Panc1 (cell line): Measurements from ENCODE around the gene PEX5L. TPM values are rescaled to one million over a fixed set of nuclear protein-coding genes. Genes with fewer than 3 reads are reported as not detected.

Experiments used
- ATAC-seq: fragments of 200-7000 bp; cut with Tn5 transposase; 2 replicates; pipeline ENCODE4 v1.9.1; 2020; ENCODE audit warnings: mild to moderate bottlenecking, moderate library complexity
- BruUV-seq: library from RNA; stranded (reverse); fragments of 400-500 nt; replicated peaks from 2 replicates; lab custom pipeline; 2021; lab: Mats Ljungman, UMichigan
- CTCF ChIA-PET: fragments of 300-600 bp; sonication (Branson Sonifier 250); formaldehyde crosslinking; loops from one replicate; lab custom pipeline; 2022; ENCODE audit warnings: antibody characterized with exemption; lab: Charles Lee
- POLR2A ChIA-PET: fragments of 300-600 bp; sonication (Branson Sonifier 250); formaldehyde crosslinking; loops from one replicate; lab custom pipeline; 2022; ENCODE audit warnings: antibody characterized with exemption; lab: Charles Lee
- DNase-seq: peaks from one replicate; pipeline ENCODE4 v3.0.0-alpha.2; 2010; ENCODE audit warnings: low read depth, low spot score
- H3K27ac ChIP-seq: 2 replicates; pipeline ENCODE4 v1.5.1; 2011; ENCODE audit warnings: mild to moderate bottlenecking, low read length, inconsistent platforms
- H3K27me3 ChIP-seq: fragments of 200-500 bp; sonication (Bioruptor generic); 2 replicates; pipeline ENCODE4 v1.6.0; 2014; ENCODE audit warnings: low read length, inconsistent platforms; ENCODE audit not compliant: control insufficient read depth, insufficient read depth
- H3K36me3 ChIP-seq: fragments of 200-500 bp; sonication (Bioruptor generic); 2 replicates; pipeline ENCODE4 v1.5.1; 2014; ENCODE audit warnings: inconsistent platforms, mild to moderate bottlenecking, low read length, moderate library complexity; ENCODE audit not compliant: control insufficient read depth, insufficient read depth
- H3K4me1 ChIP-seq: 2 replicates; pipeline ENCODE4 v1.5.1; 2011; ENCODE audit warnings: inconsistent platforms, mild to moderate bottlenecking, low read length, moderate library complexity; ENCODE audit not compliant: control insufficient read depth, insufficient read depth
- H3K4me3 ChIP-seq, 2 experiments: 2 replicates each; pipeline ENCODE4 v1.5.1; 2011 to 2012; ENCODE audit warnings: low read depth in 2 of 2, low read length in 2 of 2, mild to moderate bottlenecking in 2 of 2, inconsistent platforms in 1 of 2, moderate library complexity in 1 of 2
- H3K9me3 ChIP-seq: fragments of 200-500 bp; sonication (Bioruptor generic); 2 replicates; pipeline ENCODE4 v1.5.1; 2014; ENCODE audit warnings: low read depth, mild to moderate bottlenecking, inconsistent platforms, low read length, moderate library complexity; ENCODE audit not compliant: control insufficient read depth, insufficient read depth
- CTCF ChIP-seq: fragments of 450-650 bp; IDR thresholded peaks from 2 replicates; pipeline ENCODE4 v1.5.1; 2017; ENCODE audit warnings: mild to moderate bottlenecking
- POLR2AphosphoS5 ChIP-seq: IDR thresholded peaks from 2 replicates; pipeline ENCODE4 v1.6.1; 2012; ENCODE audit warnings: mild to moderate bottlenecking, low read depth, low read length, moderate library complexity
- REST ChIP-seq, 2 experiments: IDR thresholded peaks; 2 replicates each; pipeline ENCODE4 v1.6.1; 2011 to 2012; ENCODE audit warnings: low read depth in 2 of 2, control low read depth in 1 of 2, low read length in 1 of 2, mild to moderate bottlenecking in 1 of 2, moderate library complexity in 1 of 2; ENCODE audit not compliant: insufficient read depth in 1 of 2
- SIN3A ChIP-seq: IDR thresholded peaks from 2 replicates; pipeline ENCODE4 v1.6.1; 2012; ENCODE audit warnings: low read depth, mild to moderate bottlenecking, low read length, moderate library complexity, borderline replicate concordance; ENCODE audit not compliant: insufficient read depth
- TCF7L2 ChIP-seq: IDR thresholded peaks from 2 replicates; pipeline ENCODE4 v1.6.1; 2011; ENCODE audit warnings: mild to moderate bottlenecking, low read depth, low read length, inconsistent platforms
- in situ Hi-C: cut with HindIII; loops from 2 replicates; pipeline ENCODE4 v1.10.0; 2016; ENCODE audit warnings: low sequenced_read_pairs, low pct_unique_long_range_greater_than_20kb
- intact Hi-C: fragments of 100-400 bp; cut with micrococcal nuclease; formaldehyde crosslinking; loops from one replicate; pipeline ENCODE4 v1.10.0; 2022; ENCODE audit not compliant: unreplicated experiment
- total RNA-seq: library from RNA; stranded (reverse); gene quantifications from one replicate; pipeline ENCODE4 v1.2.1, GENCODE V29; 2021; ENCODE audit not compliant: unreplicated experiment

The PEX5L gene
- total RNA-seq, 1 experiment from 2014 or later = 0.23 TPM

- Histone ChIP-seq H3K9me3 (no peaks in the 10 kb centered on the region), H3K4me1 (no peaks in the 10 kb centered on the region), H3K4me3 (no peak overlapping the region), H3K36me3 (no peaks in the 10 kb centered on the region), H3K27me3 (no peaks in the 10 kb centered on the region), H3K27ac (no peak overlapping the region)
- no TSS peak for BruUV-seq
- intact Hi-C loops (no loop called here), in situ Hi-C loops (no loop called here)
- CTCF ChIA-PET = no interaction called here
- TF ChIP-seq TCF7L2 (no peak), SIN3A (no peak), CTCF (no peak), REST (IDR thresholded peaks at IDR 0.05; ENCODE audit: insufficient read depth in 1 of 2, low read depth in 2 of 2, low read length in 1 of 2) (no peak), POLR2AphosphoS5 (no peak)
- no peak for DNase-seq
- no peak for ATAC-seq
- POLR2A ChIA-PET = no interaction called here
Measured at GRCh38 chr3:179876440-179876839, 160.3 kb downstream of the PEX5L start.

- DNase-seq (no peak), ATAC-seq (no peak)
- BruUV-seq = no TSS peak
- CTCF ChIA-PET = no interaction called here
- no peaks in the 10 kb centered on the region for H3K4me1 ChIP-seq
- H3K36me3 ChIP-seq = no peaks in the 10 kb centered on the region
- POLR2A ChIA-PET = no interaction called here
- TF ChIP-seq REST (IDR thresholded peaks at IDR 0.05; ENCODE audit: insufficient read depth in 1 of 2, low read depth in 2 of 2, low read length in 1 of 2) (no peak), POLR2AphosphoS5 (no peak), CTCF (peak; percentile 33; the same call in 1 of the 2 replicates)
- no peak overlapping the region for H3K27ac ChIP-seq
- intact Hi-C loops (no loop called here), in situ Hi-C loops (no loop called here)
- no peaks in the 10 kb centered on the region for H3K27me3 ChIP-seq
- no peak overlapping the region for H3K4me3 ChIP-seq
- no peaks in the 10 kb centered on the region for H3K9me3 ChIP-seq
Measured at GRCh38 chr3:179872842-179873241, 163.9 kb downstream of the PEX5L start.
